NCI-H128 (cell line): Measurements from ENCODE around the gene SELENOI.

Source experiments
- DNase-seq: peaks from one replicate; lab custom pipeline; 2025; ENCODE audit not compliant: unreplicated experiment; lab: John Stamatoyannopoulos, UW

SELENOI gene

GRCh38 chr2:26401739-26402541, 56.0 kb downstream of the SELENOI start, which contains the start of gene DRC1:
DRC1 (plus strand) TSS chr2:26401920; CDS start chr2:26401990, 70 bp downstream.
- peak; percentile 20 for DNase-seq

- DNase-seq = no peak
Observed at GRCh38 chr2:26407526-26407925, 61.6 kb downstream of the SELENOI start.

GRCh38 chr2:26409785-26410184, 63.8 kb downstream of the SELENOI start:
- no peak for DNase-seq

- no peak for DNase-seq
Observed at GRCh38 chr2:26410764-26411243, 64.9 kb downstream of the SELENOI start.

GRCh38 chr2:26411419-26411818, 65.5 kb downstream of the SELENOI start:
- no peak for DNase-seq

GRCh38 chr2:26412091-26412673, 66.2 kb downstream of the SELENOI start:
- no peak for DNase-seq

GRCh38 chr2:26414311-26414710, 68.4 kb downstream of the SELENOI start:
- no peak for DNase-seq

- DNase-seq = no peak
Observed at GRCh38 chr2:26421961-26422360, 76.0 kb downstream of the SELENOI start.

- DNase-seq = no peak
Observed at GRCh38 chr2:26422947-26423629, 77.1 kb downstream of the SELENOI start.

- no peak for DNase-seq
Observed at GRCh38 chr2:26423750-26424149, 77.8 kb downstream of the SELENOI start.

- DNase-seq = no peak
Observed at GRCh38 chr2:26424221-26424620, 78.3 kb downstream of the SELENOI start.

GRCh38 chr2:26428846-26429245, 82.9 kb downstream of the SELENOI start:
- no peak for DNase-seq

GRCh38 chr2:26429779-26430578, 84.0 kb downstream of the SELENOI start:
- peak; percentile 73 for DNase-seq

GRCh38 chr2:26430826-26431225, 84.9 kb downstream of the SELENOI start:
- DNase-seq = no peak

- DNase-seq = no peak
Observed at GRCh38 chr2:26432363-26432762, 86.4 kb downstream of the SELENOI start.

GRCh38 chr2:26432859-26433258, 86.9 kb downstream of the SELENOI start:
- DNase-seq = no peak

GRCh38 chr2:26435106-26435505, 89.2 kb downstream of the SELENOI start:
- no peak for DNase-seq

- DNase-seq = no peak
Observed at GRCh38 chr2:26438526-26438925, 92.6 kb downstream of the SELENOI start.

GRCh38 chr2:26438926-26439325, 93.0 kb downstream of the SELENOI start:
- DNase-seq = no peak

- DNase-seq = no peak
Observed at GRCh38 chr2:26442301-26442700, 96.4 kb downstream of the SELENOI start.

GRCh38 chr2:26442707-26443106, 96.8 kb downstream of the SELENOI start:
- DNase-seq = no peak
